ENCODE results near the gene ADGRG6. TPM values are rescaled to one million over a fixed set of nuclear protein-coding genes. Genes with fewer than 3 reads are reported as not detected.
A peak's percentile ranks its signal among the peaks of the same experiment; 100 is the strongest.
"Not testable (repeated sequence)": the region's sequence is repeated elsewhere in the genome, so short reads cannot be mapped to it uniquely, and the experiment has no call there.

ADGRG6 gene
- total and polyA plus RNA-seq, 3 experiments from 2014 or later = 0.35 to 0.97 TPM; not detected in 1

GRCh38 chr6:142428468-142428867, 126.7 kb downstream of the ADGRG6 start:
- H3K4me3 Mint-ChIP-seq; CTCF ChIA-PET; H3K9me3 ChIP-seq (ENCODE audit: low read length); H3K9me3 Mint-ChIP-seq; H3K4me3 ChIP-seq (ENCODE audit: low read length); H3K4me1 ChIP-seq (ENCODE audit: insufficient read depth, low read length); DNase-seq; H3K4me1 Mint-ChIP-seq; H3K36me3 ChIP-seq (ENCODE audit: insufficient read depth, low read length); H3K27ac ChIP-seq (ENCODE audit: low read depth, low read length); H3K27me3 ChIP-seq (ENCODE audit: insufficient read depth, low read length, poor library complexity, severe bottlenecking); POLR2A ChIA-PET; H3K36me3 Mint-ChIP-seq; H3K27ac Mint-ChIP-seq: not testable (repeated sequence)
- H3K27me3 Mint-ChIP-seq = peaks cover 5 to 15% of the 10 kb centered on the region in 2 donors

DNA sequence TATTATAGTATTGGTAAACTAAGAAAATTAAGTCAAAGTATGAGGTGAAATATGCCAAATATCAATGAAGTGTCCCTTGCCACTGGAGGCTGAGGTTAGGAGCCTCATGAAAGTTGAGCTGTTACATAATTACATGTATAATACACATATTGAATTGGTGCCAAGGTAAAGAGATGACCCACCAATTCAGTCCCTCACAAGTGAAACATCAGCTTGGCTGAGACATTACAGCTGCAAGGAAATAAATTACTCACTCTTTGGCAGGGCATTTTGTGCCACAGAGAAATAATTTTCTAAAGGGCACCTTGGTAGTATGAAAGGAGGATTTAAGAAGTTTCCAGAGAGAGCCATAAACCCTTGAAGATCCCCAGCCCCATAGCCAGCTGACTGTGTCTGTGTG, 127.4 kb downstream of the ADGRG6 start:
- Mint-ChIP-seq H3K27ac (no peak overlapping the region), H3K9me3 (peaks cover 0 to 6% (median 1%) of the 10 kb centered on the region in 5 donors), H3K27me3 (peaks cover 5 to 15% of the 10 kb centered on the region in 2 donors), H3K36me3 (no peaks in the 10 kb centered on the region), H3K4me3 (no peak overlapping the region), H3K4me1 (no peaks in the 10 kb centered on the region)
- no peaks in the 10 kb centered on the region for H3K9me3 ChIP-seq (ENCODE audit: low read length)
- CTCF ChIA-PET = no interaction called here
- DNase-seq = no peak
- no peaks in the 10 kb centered on the region for H3K27me3 ChIP-seq (ENCODE audit: insufficient read depth, low read length, poor library complexity, severe bottlenecking)
- H3K27ac ChIP-seq (ENCODE audit: low read depth, low read length) = no peak overlapping the region
- no peaks in the 10 kb centered on the region for H3K4me1 ChIP-seq (ENCODE audit: insufficient read depth, low read length)
- no peak overlapping the region for H3K4me3 ChIP-seq (ENCODE audit: low read length)
- POLR2A ChIA-PET = no interaction called here
- no peaks in the 10 kb centered on the region for H3K36me3 ChIP-seq (ENCODE audit: insufficient read depth, low read length)

- no peaks in the 10 kb centered on the region for H3K9me3 Mint-ChIP-seq
- H3K36me3 Mint-ChIP-seq = no peaks in the 10 kb centered on the region
- no peak overlapping the region for H3K4me3 ChIP-seq (ENCODE audit: low read length)
- ChIA-PET CTCF (no interaction called here), POLR2A (no interaction called here)
- DNase-seq = no peak
- H3K36me3 ChIP-seq (ENCODE audit: insufficient read depth, low read length) = no peaks in the 10 kb centered on the region
- H3K27ac Mint-ChIP-seq = no peak overlapping the region
- H3K4me1 Mint-ChIP-seq = no peaks in the 10 kb centered on the region
- no peaks in the 10 kb centered on the region for H3K27me3 ChIP-seq (ENCODE audit: insufficient read depth, low read length, poor library complexity, severe bottlenecking)
- no peaks in the 10 kb centered on the region for H3K4me1 ChIP-seq (ENCODE audit: insufficient read depth, low read length)
- peaks cover under 1 to 7% of the 10 kb centered on the region in 2 donors for H3K27me3 Mint-ChIP-seq
- no peaks in the 10 kb centered on the region for H3K9me3 ChIP-seq (ENCODE audit: low read length)
- H3K27ac ChIP-seq (ENCODE audit: low read depth, low read length) = no peak overlapping the region
- no peak overlapping the region for H3K4me3 Mint-ChIP-seq
Measured at GRCh38 chr6:142433419-142433818, 131.6 kb downstream of the ADGRG6 start.

- POLR2A ChIA-PET = no interaction called here
- no peak overlapping the region for H3K27ac Mint-ChIP-seq
- CTCF ChIA-PET = no interaction called here
- no peaks in the 10 kb centered on the region for H3K36me3 Mint-ChIP-seq
- Histone ChIP-seq H3K27ac (ENCODE audit: low read depth, low read length) (no peak overlapping the region), H3K9me3 (ENCODE audit: low read length) (no peaks in the 10 kb centered on the region), H3K4me3 (ENCODE audit: low read length) (no peak overlapping the region), H3K36me3 (ENCODE audit: insufficient read depth, low read length) (no peaks in the 10 kb centered on the region), H3K27me3 (ENCODE audit: insufficient read depth, low read length, poor library complexity, severe bottlenecking) (no peaks in the 10 kb centered on the region), H3K4me1 (ENCODE audit: insufficient read depth, low read length) (no peaks in the 10 kb centered on the region)
- H3K9me3 Mint-ChIP-seq = no peaks in the 10 kb centered on the region
- no peak for DNase-seq
- H3K4me1 Mint-ChIP-seq = no peaks in the 10 kb centered on the region
- H3K4me3 Mint-ChIP-seq = no peak overlapping the region
- H3K27me3 Mint-ChIP-seq = peaks cover 0 to 12% of the 10 kb centered on the region in 2 donors
Measured at GRCh38 chr6:142438898-142439297, 137.1 kb downstream of the ADGRG6 start.

DNA sequence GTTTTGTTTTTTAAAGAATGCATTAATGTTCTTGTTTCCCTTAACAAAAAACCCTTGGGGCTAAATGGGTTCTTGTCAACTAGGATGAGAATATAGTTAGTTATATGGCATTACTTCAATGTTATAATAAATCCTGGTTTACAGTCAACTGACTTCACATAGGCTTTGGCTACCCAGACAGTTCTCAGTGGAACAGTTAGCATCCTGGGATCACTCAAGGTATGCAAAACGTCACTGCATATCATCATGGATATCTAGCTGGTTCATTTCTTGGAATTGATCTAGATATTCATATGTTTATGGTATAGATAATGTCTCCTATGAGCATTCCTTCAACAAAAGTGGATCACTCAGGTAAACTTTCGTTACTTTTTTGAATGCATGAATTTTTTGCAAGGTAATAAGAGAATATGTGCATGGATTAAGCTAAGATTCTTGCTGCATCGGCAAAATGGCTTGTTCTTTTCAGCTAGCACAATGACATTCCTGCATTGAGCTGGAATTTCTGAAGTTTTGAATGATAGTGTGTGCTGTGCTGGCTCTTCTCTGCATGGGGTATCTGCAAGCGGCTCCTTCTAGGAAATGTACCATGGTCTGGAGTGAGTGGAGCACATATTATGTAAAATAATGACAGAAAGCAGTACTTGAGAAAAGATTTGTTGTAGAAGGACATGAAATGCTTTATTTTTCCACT, 138.9 kb downstream of the ADGRG6 start:
- H3K9me3 Mint-ChIP-seq = no peaks in the 10 kb centered on the region
- Histone ChIP-seq H3K9me3 (ENCODE audit: low read length) (no peaks in the 10 kb centered on the region), H3K4me3 (ENCODE audit: low read length) (no peak overlapping the region), H3K27ac (ENCODE audit: low read depth, low read length) (no peak overlapping the region), H3K27me3 (ENCODE audit: insufficient read depth, low read length, poor library complexity, severe bottlenecking) (no peaks in the 10 kb centered on the region), H3K36me3 (ENCODE audit: insufficient read depth, low read length) (no peaks in the 10 kb centered on the region), H3K4me1 (ENCODE audit: insufficient read depth, low read length) (no peaks in the 10 kb centered on the region)
- CTCF ChIA-PET = no interaction called here
- POLR2A ChIA-PET = no interaction called here
- no peaks in the 10 kb centered on the region for H3K4me1 Mint-ChIP-seq
- H3K27ac Mint-ChIP-seq = peak overlapping the region in 1 of 8 donors; percentile 52
- no peak for DNase-seq
- no peak overlapping the region for H3K4me3 Mint-ChIP-seq
- peaks cover 0 to 9% of the 10 kb centered on the region in 2 donors for H3K27me3 Mint-ChIP-seq
- no peaks in the 10 kb centered on the region for H3K36me3 Mint-ChIP-seq

- DNase-seq = no peak
- no peaks in the 10 kb centered on the region for H3K4me1 ChIP-seq (ENCODE audit: insufficient read depth, low read length)
- Mint-ChIP-seq H3K36me3 (no peaks in the 10 kb centered on the region), H3K27ac (no peak overlapping the region), H3K9me3 (no peaks in the 10 kb centered on the region), H3K4me1 (no peaks in the 10 kb centered on the region), H3K4me3 (no peak overlapping the region), H3K27me3 (peaks cover 0 to 14% of the 10 kb centered on the region in 2 donors)
- no peak overlapping the region for H3K4me3 ChIP-seq (ENCODE audit: low read length)
- ChIA-PET POLR2A (no interaction called here), CTCF (no interaction called here)
- no peaks in the 10 kb centered on the region for H3K27me3 ChIP-seq (ENCODE audit: insufficient read depth, low read length, poor library complexity, severe bottlenecking)
- H3K36me3 ChIP-seq (ENCODE audit: insufficient read depth, low read length) = no peaks in the 10 kb centered on the region
- no peaks in the 10 kb centered on the region for H3K9me3 ChIP-seq (ENCODE audit: low read length)
- H3K27ac ChIP-seq (ENCODE audit: low read depth, low read length) = no peak overlapping the region
Measured at GRCh38 chr6:142441716-142442115, 139.9 kb downstream of the ADGRG6 start.

- Histone ChIP-seq H3K4me3 (ENCODE audit: low read length) (no peak overlapping the region), H3K27me3 (ENCODE audit: insufficient read depth, low read length, poor library complexity, severe bottlenecking) (no peaks in the 10 kb centered on the region), H3K36me3 (ENCODE audit: insufficient read depth, low read length) (no peaks in the 10 kb centered on the region), H3K27ac (ENCODE audit: low read depth, low read length) (no peak overlapping the region), H3K9me3 (ENCODE audit: low read length) (no peaks in the 10 kb centered on the region), H3K4me1 (ENCODE audit: insufficient read depth, low read length) (no peaks in the 10 kb centered on the region)
- Mint-ChIP-seq H3K36me3 (no peaks in the 10 kb centered on the region), H3K4me1 (no peaks in the 10 kb centered on the region), H3K27ac (no peak overlapping the region), H3K4me3 (no peak overlapping the region), H3K27me3 (peaks cover 0 to 19% of the 10 kb centered on the region in 2 donors), H3K9me3 (peaks cover 0 to 1% (median 0%) of the 10 kb centered on the region in 5 donors)
- ChIA-PET CTCF (no interaction called here), POLR2A (no interaction called here)
- no peak for DNase-seq
Measured at GRCh38 chr6:142443102-142443501, 141.3 kb downstream of the ADGRG6 start.

DNA sequence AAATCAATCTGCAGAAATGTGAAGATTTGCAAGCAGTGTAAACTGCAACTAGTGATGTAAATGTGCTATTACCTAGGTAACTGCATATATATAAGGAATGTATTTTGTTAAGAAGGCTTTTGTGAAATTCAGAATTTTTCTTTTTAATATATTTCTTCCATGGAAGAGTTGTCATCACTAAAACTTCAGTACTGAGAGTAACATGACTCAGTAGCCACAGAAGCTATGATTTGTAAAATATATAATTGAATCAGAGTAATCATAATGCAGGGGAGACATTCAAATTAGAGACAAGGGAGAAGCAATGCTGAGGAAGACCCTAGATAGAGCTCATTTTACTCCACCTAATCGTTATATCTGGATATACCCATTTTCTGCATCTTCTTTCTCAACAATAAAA, 141.7 kb downstream of the ADGRG6 start:
- H3K4me1 ChIP-seq (ENCODE audit: insufficient read depth, low read length) = no peaks in the 10 kb centered on the region
- peaks cover 0 to 19% of the 10 kb centered on the region in 2 donors for H3K27me3 Mint-ChIP-seq
- POLR2A ChIA-PET = no interaction called here

More for the DNA sequence above, 141.7 kb downstream of the ADGRG6 start:
- Mint-ChIP-seq H3K27ac (no peak overlapping the region), H3K4me3 (no peak overlapping the region), H3K4me1 (no peaks in the 10 kb centered on the region), H3K9me3 (peaks cover 0 to 1% (median 0%) of the 10 kb centered on the region in 5 donors), H3K36me3 (no peaks in the 10 kb centered on the region)
- no peak for DNase-seq
- no peaks in the 10 kb centered on the region for H3K9me3 ChIP-seq (ENCODE audit: low read length)
- CTCF ChIA-PET = no interaction called here
- H3K27ac ChIP-seq (ENCODE audit: low read depth, low read length) = no peak overlapping the region
- no peak overlapping the region for H3K4me3 ChIP-seq (ENCODE audit: low read length)
- H3K36me3 ChIP-seq (ENCODE audit: insufficient read depth, low read length) = no peaks in the 10 kb centered on the region
- H3K27me3 ChIP-seq (ENCODE audit: insufficient read depth, low read length, poor library complexity, severe bottlenecking) = no peaks in the 10 kb centered on the region
